Activated T-cell treated with anti-CD3 and anti-CD28 coated beads, Interleukin-2, amount 50 U/mL, for 72 hours (primary cell): ENCODE results near the gene TNS3. TPM values are rescaled to one million over a fixed set of nuclear protein-coding genes. Genes with fewer than 3 reads are reported as not detected.

Experiments used
- ATAC-seq, 2 donors: fragments of 150-1000 bp; cut with Tn5 transposase; replicated peaks in 1 of 2; 2 replicates each; pipeline ENCODE4 v1.10.0; 2021; ENCODE audit warnings: moderate library complexity in 2 of 2, mild to moderate bottlenecking in 1 of 2
- DNase-seq, 2 donors: peaks; one replicate each; pipeline ENCODE4 v3.0.0; 2021 to 2022; ENCODE audit warnings: mixed read lengths in 1 of 2
- H3K27ac Mint-ChIP-seq: one replicate; pipeline ENCODE4 v1.8.0; 2022; ENCODE audit warnings: mild to moderate bottlenecking, moderate library complexity, mixed read lengths
- H3K27me3 Mint-ChIP-seq: one replicate; pipeline ENCODE4 v1.8.0; 2022; ENCODE audit warnings: low read depth, mixed read lengths
- H3K36me3 Mint-ChIP-seq, 2 donors: one replicate each; pipeline ENCODE4 v1.8.0; 2022; ENCODE audit warnings: mixed read lengths in 2 of 2, mild to moderate bottlenecking in 1 of 2; ENCODE audit not compliant: insufficient read depth in 2 of 2
- H3K4me1 Mint-ChIP-seq: one replicate; pipeline ENCODE4 v1.8.0; 2022; ENCODE audit warnings: low read depth, mixed read lengths
- H3K4me3 Mint-ChIP-seq, 2 donors: one replicate each; pipeline ENCODE4 v1.8.0; 2022; ENCODE audit warnings: mild to moderate bottlenecking in 2 of 2, mixed read lengths in 2 of 2, moderate library complexity in 2 of 2
- H3K9me3 Mint-ChIP-seq, 2 donors: one replicate each; pipeline ENCODE4 v1.8.0; 2022; ENCODE audit warnings: mixed read lengths in 2 of 2
- total RNA-seq, 2 donors: library from RNA; stranded (reverse); gene quantifications; one replicate each; pipeline ENCODE4 v1.2.3, GENCODE V29; 2022

The TNS3 gene
- total RNA-seq, 2 donors from 2014 or later, result 0.29 to 1.2 TPM

- Mint-ChIP-seq H3K36me3 (no peaks in the 10 kb centered on the region), H3K9me3 (no peaks in the 10 kb centered on the region), H3K4me1 (no peaks in the 10 kb centered on the region), H3K27me3 (no peaks in the 10 kb centered on the region), H3K27ac (no peak overlapping the region), H3K4me3 (no peak overlapping the region)
- no peak for DNase-seq
- no peak for ATAC-seq
Observed at GRCh38 chr7:47461746-47462145, 120.2 kb downstream of the TNS3 start.

- no peak overlapping the region for H3K27ac Mint-ChIP-seq
- no peak for ATAC-seq
- no peaks in the 10 kb centered on the region for H3K4me1 Mint-ChIP-seq
- H3K36me3 Mint-ChIP-seq, result no peaks in the 10 kb centered on the region
- DNase-seq, result no peak
- no peaks in the 10 kb centered on the region for H3K27me3 Mint-ChIP-seq
- H3K4me3 Mint-ChIP-seq, result no peak overlapping the region
- no peaks in the 10 kb centered on the region for H3K9me3 Mint-ChIP-seq
Observed at GRCh38 chr7:47461161-47461560, 120.8 kb downstream of the TNS3 start.

DNA sequence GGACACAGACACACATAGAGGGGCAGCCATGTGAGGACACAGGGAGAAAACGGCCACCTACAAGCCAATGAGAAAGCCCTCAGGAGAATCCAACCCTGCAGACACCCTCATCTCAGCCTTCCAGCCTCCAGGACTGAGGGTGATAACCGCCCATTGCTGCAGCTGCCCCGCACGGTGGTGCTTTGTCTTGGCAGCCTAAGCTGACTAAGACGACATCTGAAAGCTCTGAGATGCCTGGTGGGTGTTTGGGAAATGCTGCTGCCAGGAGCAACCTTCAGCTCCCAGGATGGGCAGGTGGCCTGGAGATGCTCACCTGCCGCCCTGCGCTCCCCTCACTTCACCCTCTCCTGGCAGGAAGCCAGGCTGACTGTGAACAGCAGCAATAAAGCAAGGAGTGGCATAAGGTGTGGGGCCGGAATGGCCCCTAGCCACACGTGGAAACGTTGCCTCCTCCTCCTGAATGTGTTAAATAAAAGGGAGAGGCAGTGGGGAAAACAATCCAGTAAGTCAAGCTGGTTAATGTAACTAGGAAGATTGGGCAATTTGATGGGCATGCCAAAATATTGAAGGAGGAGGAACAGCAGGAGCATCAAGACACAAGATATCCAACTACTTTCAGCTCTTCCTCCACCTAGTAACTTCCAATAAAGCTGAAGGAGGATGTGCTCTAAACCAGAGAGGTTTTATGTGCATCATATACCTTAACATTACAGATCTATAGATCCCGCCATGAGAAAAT, 121.5 kb downstream of the TNS3 start:
- H3K4me3 Mint-ChIP-seq, result no peak overlapping the region

DNA sequence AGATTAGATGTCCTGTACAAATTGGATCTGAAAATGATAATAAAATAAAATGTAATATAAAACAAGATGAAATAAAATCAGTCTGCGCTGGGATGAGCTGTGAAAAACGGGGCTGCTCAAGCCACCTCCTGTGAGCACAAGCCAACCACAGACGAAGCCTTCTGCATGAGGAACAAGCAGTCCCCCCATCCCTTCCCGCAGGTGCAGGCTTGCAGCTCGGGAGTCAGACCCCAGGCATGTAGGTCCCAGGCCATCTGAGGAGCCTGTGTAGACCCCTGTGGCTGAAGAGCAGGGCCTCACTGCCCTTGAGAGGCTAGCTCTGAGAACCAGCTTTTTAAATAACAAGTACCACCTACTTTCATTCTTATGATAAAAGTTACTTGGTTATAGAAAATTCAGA, 123.4 kb downstream of the TNS3 start:
- H3K27me3 Mint-ChIP-seq, result no peaks in the 10 kb centered on the region

More for the DNA sequence above, 121.5 kb downstream of the TNS3 start:
- Mint-ChIP-seq H3K9me3 (no peaks in the 10 kb centered on the region), H3K27me3 (no peaks in the 10 kb centered on the region), H3K36me3 (no peaks in the 10 kb centered on the region), H3K4me1 (no peaks in the 10 kb centered on the region), H3K27ac (no peak overlapping the region)
- no peak for ATAC-seq
- DNase-seq, result no peak

GRCh38 chr7:47458057-47458456, 123.9 kb downstream of the TNS3 start:
- ATAC-seq (no peak), DNase-seq (no peak)
- H3K4me3 Mint-ChIP-seq, result no peak overlapping the region
- no peaks in the 10 kb centered on the region for H3K4me1 Mint-ChIP-seq
- no peaks in the 10 kb centered on the region for H3K27me3 Mint-ChIP-seq
- H3K9me3 Mint-ChIP-seq, result no peaks in the 10 kb centered on the region
- no peak overlapping the region for H3K27ac Mint-ChIP-seq
- no peaks in the 10 kb centered on the region for H3K36me3 Mint-ChIP-seq

More for the DNA sequence above, 123.4 kb downstream of the TNS3 start:
- ATAC-seq (no peak), DNase-seq (no peak)
- Mint-ChIP-seq H3K36me3 (no peaks in the 10 kb centered on the region), H3K9me3 (no peaks in the 10 kb centered on the region), H3K4me3 (no peak overlapping the region), H3K4me1 (no peaks in the 10 kb centered on the region), H3K27ac (no peak overlapping the region)

GRCh38 chr7:47456210-47456955, 125.5 kb downstream of the TNS3 start:
- Mint-ChIP-seq H3K9me3 (no peaks in the 10 kb centered on the region), H3K4me1 (no peaks in the 10 kb centered on the region), H3K4me3 (no peak overlapping the region), H3K36me3 (no peaks in the 10 kb centered on the region), H3K27me3 (no peaks in the 10 kb centered on the region), H3K27ac (no peak overlapping the region)
- ATAC-seq (no peak), DNase-seq (no peak)

DNA sequence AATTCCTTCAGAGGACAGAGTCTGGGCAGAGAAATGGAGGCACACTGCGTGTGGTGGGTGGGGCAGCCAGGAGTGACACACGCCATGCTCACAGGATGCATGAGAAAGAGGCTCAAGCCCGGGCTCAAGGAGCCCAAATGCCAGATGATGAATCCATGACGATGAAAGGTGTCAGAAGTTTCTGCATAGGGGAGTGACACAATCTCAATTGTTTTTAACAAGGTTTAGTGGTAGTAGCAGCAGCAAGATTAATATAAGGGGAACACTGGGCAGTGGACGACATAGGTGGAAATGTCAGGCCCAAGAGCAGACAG, 126.1 kb downstream of the TNS3 start:
- ATAC-seq, result no peak
- H3K4me3 Mint-ChIP-seq, result no peak overlapping the region
- H3K27me3 Mint-ChIP-seq, result no peaks in the 10 kb centered on the region
- H3K4me1 Mint-ChIP-seq, result no peaks in the 10 kb centered on the region
- H3K36me3 Mint-ChIP-seq, result no peaks in the 10 kb centered on the region
- DNase-seq, result no peak
- H3K9me3 Mint-ChIP-seq, result no peaks in the 10 kb centered on the region
- H3K27ac Mint-ChIP-seq, result no peak overlapping the region

GRCh38 chr7:47454974-47455871, 126.7 kb downstream of the TNS3 start:
- H3K36me3 Mint-ChIP-seq, result no peaks in the 10 kb centered on the region
- H3K4me1 Mint-ChIP-seq, result no peaks in the 10 kb centered on the region
- no peaks in the 10 kb centered on the region for H3K27me3 Mint-ChIP-seq
- no peak overlapping the region for H3K27ac Mint-ChIP-seq
- ATAC-seq (no peak), DNase-seq (no peak)
- H3K4me3 Mint-ChIP-seq, result no peak overlapping the region
- H3K9me3 Mint-ChIP-seq, result no peaks in the 10 kb centered on the region

- no peaks in the 10 kb centered on the region for H3K4me1 Mint-ChIP-seq
- no peak overlapping the region for H3K27ac Mint-ChIP-seq
- no peaks in the 10 kb centered on the region for H3K9me3 Mint-ChIP-seq
- DNase-seq (no peak), ATAC-seq (no peak)
- no peaks in the 10 kb centered on the region for H3K27me3 Mint-ChIP-seq
- H3K36me3 Mint-ChIP-seq, result no peaks in the 10 kb centered on the region
- H3K4me3 Mint-ChIP-seq, result no peak overlapping the region
Observed at GRCh38 chr7:47454069-47454973, 127.6 kb downstream of the TNS3 start.

GRCh38 chr7:47453093-47454061, 128.5 kb downstream of the TNS3 start:
- no peak for DNase-seq
- Mint-ChIP-seq H3K36me3 (no peaks in the 10 kb centered on the region), H3K9me3 (no peaks in the 10 kb centered on the region), H3K4me1 (no peaks in the 10 kb centered on the region), H3K4me3 (no peak overlapping the region), H3K27ac (no peak overlapping the region), H3K27me3 (no peaks in the 10 kb centered on the region)
- no peak for ATAC-seq

GRCh38 chr7:47452715-47453092, 129.2 kb downstream of the TNS3 start:
- H3K4me3 Mint-ChIP-seq, result no peak overlapping the region

DNA sequence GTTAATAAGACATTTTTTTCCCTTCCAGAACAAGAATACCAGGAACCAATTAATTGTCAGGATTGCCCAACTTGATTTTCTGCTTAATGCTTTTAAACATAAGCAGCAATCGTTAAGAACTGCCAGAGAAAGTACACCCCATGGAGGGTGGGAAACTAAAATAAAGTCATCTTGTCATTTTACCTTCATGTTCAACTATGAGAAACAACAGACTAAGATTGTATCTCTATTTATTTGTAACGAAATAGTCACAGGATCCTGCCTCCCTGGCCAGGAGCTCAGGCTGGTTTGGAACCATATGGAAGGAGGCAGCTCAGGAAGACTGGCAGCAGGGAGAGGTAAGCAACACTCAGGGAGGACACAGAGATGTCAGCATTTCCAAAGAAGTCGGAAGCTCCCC, 129.6 kb downstream of the TNS3 start:
- Mint-ChIP-seq H3K27ac (no peak overlapping the region), H3K4me3 (no peak overlapping the region), H3K4me1 (no peaks in the 10 kb centered on the region), H3K36me3 (no peaks in the 10 kb centered on the region), H3K9me3 (no peaks in the 10 kb centered on the region), H3K27me3 (no peaks in the 10 kb centered on the region)
- no peak for DNase-seq
- no peak for ATAC-seq

More at GRCh38 chr7:47452715-47453092, 129.2 kb downstream of the TNS3 start:
- Mint-ChIP-seq H3K9me3 (no peaks in the 10 kb centered on the region), H3K27me3 (no peaks in the 10 kb centered on the region), H3K27ac (no peak overlapping the region), H3K4me1 (no peaks in the 10 kb centered on the region), H3K36me3 (no peaks in the 10 kb centered on the region)
- ATAC-seq (no peak), DNase-seq (no peak)
